SK-N-MC (cell line): ENCODE measurements around the gene TXLNB.

Experiments used
- EZH2 ChIP-seq: fragments of 200-600 bp; sonication (generic); IDR thresholded peaks from one replicate; pipeline ENCODE4 v1.6.1; 2017; ENCODE audit warnings: antibody characterized with exemption
- FOXP2 ChIP-seq: optimal IDR thresholded peaks from 2 replicates; pipeline ENCODE3; 2011; ENCODE audit warnings: mild to moderate bottlenecking, moderate library complexity; ENCODE audit not compliant: insufficient read depth; ENCODE audit errors: extremely low read length, control extremely low read depth
- POLR2AphosphoS5 ChIP-seq: IDR thresholded peaks from 2 replicates; pipeline ENCODE4 v1.6.1; 2012; ENCODE audit warnings: mild to moderate bottlenecking, low read depth, low read length, borderline replicate concordance

GRCh38 chr6:139316622-139317317 is 25.0 kb upstream of the TXLNB start:
- TF ChIP-seq EZH2 (no peak), POLR2AphosphoS5 (no peak), FOXP2 (no peak)
